HEK293 (cell line): Measurements from ENCODE around the gene NRP2.

Source experiments
- CTCF ChIA-PET: fragments of 350-600 bp; formaldehyde crosslinking; extraction: SDS; loops from one replicate; lab custom pipeline; 2021; ENCODE audit warnings: antibody characterized with exemption; lab: Yijun Ruan, JAX
- POLR2A ChIA-PET: fragments of 300-600 bp; formaldehyde crosslinking; extraction: SDS; loops from one replicate; lab custom pipeline; 2020; ENCODE audit warnings: antibody characterized with exemption, inconsistent platforms; lab: Yijun Ruan, JAX
- H3K27ac ChIP-seq: fragments of 200-500 bp; sonication (Bioruptor generic); 2 replicates; pipeline ENCODE4 v1.5.1; 2014; ENCODE audit warnings: low read depth, low read length, control low read depth, inconsistent platforms; ENCODE audit errors: extremely low read depth
- H3K36me3 ChIP-seq, 2 experiments: fragments of 200-500 bp in 1 of 2; sonication (Bioruptor generic) in 1 of 2; 1 replicate in 1 of 2; 2 replicates in 1 of 2; pipeline ENCODE4 v1.5.1; 2014 to 2017; ENCODE audit warnings: inconsistent platforms in 2 of 2, low read length in 2 of 2; ENCODE audit not compliant: control insufficient read depth in 2 of 2, insufficient read depth in 1 of 2
- H3K4me1 ChIP-seq: fragments of 200-500 bp; sonication (Bioruptor generic); 2 replicates; pipeline ENCODE4 v1.5.1; 2014; ENCODE audit warnings: mild to moderate bottlenecking, low read length, inconsistent platforms; ENCODE audit not compliant: control insufficient read depth, insufficient read depth
- H3K4me3 ChIP-seq: 2 replicates; pipeline ENCODE4 v1.5.1; 2011; ENCODE audit warnings: low read depth, mild to moderate bottlenecking, control low read depth, low read length, moderate library complexity
- H3K9me3 ChIP-seq: fragments of 200-500 bp; sonication (Bioruptor generic); 2 replicates; pipeline ENCODE4 v1.5.1; 2014; ENCODE audit warnings: low read depth, low read length, inconsistent platforms; ENCODE audit not compliant: control insufficient read depth, insufficient read depth
- GLIS1 ChIP-seq: fragments of 450-650 bp; formaldehyde crosslinking; IDR thresholded peaks from 2 replicates; pipeline ENCODE4 v1.5.1; 2016; ENCODE audit warnings: missing biosample characterization, missing genetic modification characterization
- HOXC10 ChIP-seq: sonication (generic); formaldehyde crosslinking; IDR thresholded peaks from 2 replicates; pipeline ENCODE4 v1.8.1; 2023; ENCODE audit warnings: mild to moderate bottlenecking, missing genetic modification reagents
- ZNF335 ChIP-seq: fragments of 450-650 bp; formaldehyde crosslinking; conservative IDR thresholded peaks from 2 replicates; pipeline ENCODE4 v1.5.1; 2016; ENCODE audit warnings: missing biosample characterization, missing genetic modification characterization
- ZNF423 ChIP-seq: fragments of 450-650 bp; formaldehyde crosslinking; IDR thresholded peaks from 2 replicates; pipeline ENCODE4 v1.5.1; 2016; ENCODE audit warnings: missing biosample characterization, missing genetic modification characterization
- ZNF513 ChIP-seq: fragments of 450-650 bp; IDR thresholded peaks from 2 replicates; pipeline ENCODE4 v1.5.1; 2018; ENCODE audit warnings: missing biosample characterization, missing genetic modification characterization
- ZNF548 ChIP-seq: fragments of 450-650 bp; formaldehyde crosslinking; IDR thresholded peaks from 2 replicates; pipeline ENCODE4 v1.5.1; 2016; ENCODE audit warnings: missing biosample characterization, missing genetic modification characterization
- ZNF621 ChIP-seq: fragments of 450-650 bp; formaldehyde crosslinking; IDR thresholded peaks from 2 replicates; pipeline ENCODE4 v1.5.1; 2017; ENCODE audit warnings: missing biosample characterization, missing genetic modification characterization
- TF ChIP-seq, protein P1 (sequence below): fragments of 450-650 bp; formaldehyde crosslinking; IDR thresholded peaks from 2 replicates; pipeline ENCODE4 v1.5.1; 2017; ENCODE audit warnings: missing biosample characterization, mild to moderate bottlenecking, missing genetic modification characterization, moderate library complexity
- TF ChIP-seq, protein P2 (sequence below): fragments of 450-650 bp; formaldehyde crosslinking; IDR thresholded peaks from 2 replicates; pipeline ENCODE4 v1.5.1; 2016; ENCODE audit warnings: missing biosample characterization, missing genetic modification characterization
- TF ChIP-seq, protein P3 (sequence below): fragments of 450-650 bp; formaldehyde crosslinking; IDR thresholded peaks from 2 replicates; pipeline ENCODE4 v1.5.1; 2016; ENCODE audit warnings: missing biosample characterization, missing genetic modification characterization

Gene NRP2

GRCh38 chr2:205712508-205712907 is 30.2 kb downstream of the NRP2 start:
- CTCF ChIA-PET: interaction anchor here (0.7 to 1.0 kb wide), 3 partner anchors 9 to 173 kb away, joined by 3 read pairs; no protein-coding TSS in a partner anchor
- no peaks in the 10 kb centered on the region for H3K9me3 ChIP-seq
- H3K27ac ChIP-seq: no peak overlapping the region
- POLR2A ChIA-PET: no interaction called here
- no peak overlapping the region for H3K4me3 ChIP-seq
- peaks cover 5% of the 10 kb centered on the region; the same call in 1 of the 2 replicates for H3K4me1 ChIP-seq
- no peak for TF ChIP-seq ZNF621 (tag by site-specific recombination)
- TF ChIP-seq, protein P1, sequence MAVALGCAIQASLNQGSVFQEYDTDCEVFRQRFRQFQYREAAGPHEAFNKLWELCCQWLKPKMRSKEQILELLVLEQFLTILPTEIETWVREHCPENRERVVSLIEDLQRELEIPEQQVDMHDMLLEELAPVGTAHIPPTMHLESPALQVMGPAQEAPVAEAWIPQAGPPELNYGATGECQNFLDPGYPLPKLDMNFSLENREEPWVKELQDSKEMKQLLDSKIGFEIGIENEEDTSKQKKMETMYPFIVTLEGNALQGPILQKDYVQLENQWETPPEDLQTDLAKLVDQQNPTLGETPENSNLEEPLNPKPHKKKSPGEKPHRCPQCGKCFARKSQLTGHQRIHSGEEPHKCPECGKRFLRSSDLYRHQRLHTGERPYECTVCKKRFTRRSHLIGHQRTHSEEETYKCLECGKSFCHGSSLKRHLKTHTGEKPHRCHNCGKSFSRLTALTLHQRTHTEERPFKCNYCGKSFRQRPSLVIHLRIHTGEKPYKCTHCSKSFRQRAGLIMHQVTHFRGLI: 0 out of 2 replicates have a peak, but pooled peaks have one; percentile 45
- TF ChIP-seq ZNF548: no peak
- TF ChIP-seq, protein P2, sequence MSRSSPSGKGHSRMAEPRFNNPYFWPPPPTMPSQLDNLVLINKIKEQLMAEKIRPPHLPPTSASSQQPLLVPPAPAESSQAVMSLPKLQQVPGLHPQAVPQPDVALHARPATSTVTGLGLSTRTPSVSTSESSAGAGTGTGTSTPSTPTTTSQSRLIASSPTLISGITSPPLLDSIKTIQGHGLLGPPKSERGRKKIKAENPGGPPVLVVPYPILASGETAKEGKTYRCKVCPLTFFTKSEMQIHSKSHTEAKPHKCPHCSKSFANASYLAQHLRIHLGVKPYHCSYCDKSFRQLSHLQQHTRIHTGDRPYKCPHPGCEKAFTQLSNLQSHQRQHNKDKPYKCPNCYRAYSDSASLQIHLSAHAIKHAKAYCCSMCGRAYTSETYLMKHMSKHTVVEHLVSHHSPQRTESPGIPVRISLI (tag by site-specific recombination): no peak
- TF ChIP-seq GLIS1 (tag by site-specific recombination): 0 out of 2 replicates have a peak, but pooled peaks have one; percentile 12
- TF ChIP-seq, protein P3, sequence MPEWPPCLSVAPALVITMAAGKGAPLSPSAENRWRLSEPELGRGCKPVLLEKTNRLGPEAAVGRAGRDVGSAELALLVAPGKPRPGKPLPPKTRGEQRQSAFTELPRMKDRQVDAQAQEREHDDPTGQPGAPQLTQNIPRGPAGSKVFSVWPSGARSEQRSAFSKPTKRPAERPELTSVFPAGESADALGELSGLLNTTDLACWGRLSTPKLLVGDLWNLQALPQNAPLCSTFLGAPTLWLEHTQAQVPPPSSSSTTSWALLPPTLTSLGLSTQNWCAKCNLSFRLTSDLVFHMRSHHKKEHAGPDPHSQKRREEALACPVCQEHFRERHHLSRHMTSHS (tag by site-specific recombination): no peak
- H3K36me3 ChIP-seq: no peaks in the 10 kb centered on the region

GRCh38 chr2:205713086-205713485 is 30.8 kb downstream of the NRP2 start:
- ChIA-PET CTCF (interaction anchor here (0.8 to 1.0 kb wide), 3 partner anchors 8 to 172 kb away, joined by 3 to 4 read pairs (median 3); no protein-coding TSS in a partner anchor), POLR2A (no interaction called here)
- H3K36me3 ChIP-seq: no peaks in the 10 kb centered on the region
- H3K27ac ChIP-seq: no peak overlapping the region
- H3K4me1 ChIP-seq: peaks cover 5% of the 10 kb centered on the region; the same call in 1 of the 2 replicates
- H3K4me3 ChIP-seq: no peak overlapping the region
- TF ChIP-seq ZNF513 (tag by site-specific recombination) (0 out of 2 replicates have a peak, but pooled peaks have one; percentile 11), HOXC10 (CRISPR knock-in tag) (no peak), ZNF335 (tag by site-specific recombination) (no peak)
- TF ChIP-seq, protein P2 (tag by site-specific recombination): no peak
- TF ChIP-seq, all 188 proteins: peak for 1
- H3K9me3 ChIP-seq: no peaks in the 10 kb centered on the region

DNA sequence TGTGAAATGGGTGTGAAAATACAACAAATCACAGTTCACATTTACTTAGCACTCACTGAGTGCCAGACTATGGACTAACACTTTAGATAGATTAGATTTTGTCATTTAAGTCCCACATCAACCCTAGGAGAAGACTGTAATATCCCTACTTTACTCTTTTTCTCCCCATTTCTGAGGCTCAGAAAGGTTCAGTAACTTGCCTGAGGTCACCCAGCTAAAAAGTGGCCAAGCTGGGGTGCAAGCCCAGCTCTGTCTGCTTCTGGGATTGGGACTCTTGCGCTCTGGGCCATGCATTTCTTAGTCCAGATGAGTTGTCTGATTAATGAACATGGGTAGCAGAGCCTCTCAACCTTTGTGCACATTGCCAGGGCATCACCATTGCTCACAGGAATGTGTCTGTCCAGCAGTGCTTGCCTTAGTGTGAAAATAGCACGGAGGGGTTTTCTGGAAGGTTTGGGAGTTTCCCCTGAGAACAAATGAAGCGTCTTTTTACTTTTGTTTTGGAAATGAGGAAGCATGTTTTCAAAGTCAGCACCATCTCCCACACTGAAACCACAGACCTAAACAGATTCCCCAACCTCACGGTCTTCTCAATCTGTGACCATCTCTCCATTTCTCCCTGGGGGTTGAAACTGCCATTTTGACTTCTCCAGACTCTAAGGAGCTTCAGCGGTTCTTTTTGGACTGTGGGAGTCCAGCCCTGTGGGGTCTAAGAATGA is 31.9 kb downstream of the NRP2 start:
- POLR2A ChIA-PET: no interaction called here
- peak; percentile 32; the same call in 1 of the 2 replicates for TF ChIP-seq GLIS1 (tag by site-specific recombination)
- TF ChIP-seq ZNF423 (tag by site-specific recombination): no peak
- TF ChIP-seq, all 188 proteins: peak for 1
- Histone ChIP-seq H3K4me3 (no peak overlapping the region), H3K9me3 (no peaks in the 10 kb centered on the region), H3K4me1 (peaks cover 5% of the 10 kb centered on the region; the same call in 1 of the 2 replicates), H3K36me3 (no peaks in the 10 kb centered on the region), H3K27ac (no peak overlapping the region)
- CTCF ChIA-PET: no interaction called here
